ENCODE results near the gene MBIP.
A peak's percentile ranks its signal among the peaks of the same experiment; 100 is the strongest.

MBIP gene

GRCh38 chr14:36313206-36313605, 7.2 kb downstream of the MBIP start:
- no peak for DNase-seq (ENCODE audit: low spot score)

GRCh38 chr14:36306836-36307235, 13.6 kb downstream of the MBIP start:
- no peak for DNase-seq (ENCODE audit: low spot score)

GRCh38 chr14:36304895-36305294, 15.5 kb downstream of the MBIP start:
- no peak for DNase-seq (ENCODE audit: low spot score)

- DNase-seq (ENCODE audit: low spot score) = no peak
These were observed 16.5 kb downstream of the MBIP start for GRCh38 chr14:36303960-36304359.

GRCh38 chr14:36302823-36303222, 17.6 kb downstream of the MBIP start:
- no peak for DNase-seq (ENCODE audit: low spot score)

- peak; percentile 11 for DNase-seq (ENCODE audit: low spot score)
These were observed 19.3 kb downstream of the MBIP start for GRCh38 chr14:36301159-36301558.

GRCh38 chr14:36300337-36300736, 20.1 kb downstream of the MBIP start:
- DNase-seq (ENCODE audit: low spot score) = peak; percentile 36

- no peak for DNase-seq (ENCODE audit: low spot score)
These were observed 24.5 kb downstream of the MBIP start for GRCh38 chr14:36295642-36296627.

- DNase-seq (ENCODE audit: low spot score) = no peak
These were observed 25.9 kb downstream of the MBIP start for GRCh38 chr14:36294543-36294942.

- DNase-seq (ENCODE audit: low spot score) = no peak
These were observed 26.6 kb downstream of the MBIP start for GRCh38 chr14:36293824-36294223.

GRCh38 chr14:36289954-36290353, 30.5 kb downstream of the MBIP start:
- no peak for DNase-seq (ENCODE audit: low spot score)

GRCh38 chr14:36288496-36288895, 31.9 kb downstream of the MBIP start:
- no peak for DNase-seq (ENCODE audit: low spot score)

- DNase-seq (ENCODE audit: low spot score) = no peak
These were observed 35.4 kb downstream of the MBIP start for GRCh38 chr14:36284971-36285595.

- DNase-seq (ENCODE audit: low spot score) = no peak
These were observed 39.1 kb downstream of the MBIP start for GRCh38 chr14:36281309-36281708.

GRCh38 chr14:36279306-36280190, 40.9 kb downstream of the MBIP start:
- DNase-seq (ENCODE audit: low spot score) = no peak

- DNase-seq (ENCODE audit: low spot score) = no peak
These were observed 44.7 kb downstream of the MBIP start for GRCh38 chr14:36275741-36276140.

- DNase-seq (ENCODE audit: low spot score) = no peak
These were observed 48.2 kb downstream of the MBIP start for GRCh38 chr14:36271939-36272907.

- no peak for DNase-seq (ENCODE audit: low spot score)
These were observed 49.2 kb downstream of the MBIP start for GRCh38 chr14:36271222-36271621.

GRCh38 chr14:36270191-36270590, 50.2 kb downstream of the MBIP start:
- peak; percentile 5 for DNase-seq (ENCODE audit: low spot score)

GRCh38 chr14:36268121-36268520, 52.3 kb downstream of the MBIP start:
- DNase-seq (ENCODE audit: low spot score) = no peak

GRCh38 chr14:36264595-36264994, 55.8 kb downstream of the MBIP start:
- no peak for DNase-seq (ENCODE audit: low spot score)

Data from kidney tubule cell (primary cell).